ENCODE results near the gene TOM1.

The TOM1 gene

DNA sequence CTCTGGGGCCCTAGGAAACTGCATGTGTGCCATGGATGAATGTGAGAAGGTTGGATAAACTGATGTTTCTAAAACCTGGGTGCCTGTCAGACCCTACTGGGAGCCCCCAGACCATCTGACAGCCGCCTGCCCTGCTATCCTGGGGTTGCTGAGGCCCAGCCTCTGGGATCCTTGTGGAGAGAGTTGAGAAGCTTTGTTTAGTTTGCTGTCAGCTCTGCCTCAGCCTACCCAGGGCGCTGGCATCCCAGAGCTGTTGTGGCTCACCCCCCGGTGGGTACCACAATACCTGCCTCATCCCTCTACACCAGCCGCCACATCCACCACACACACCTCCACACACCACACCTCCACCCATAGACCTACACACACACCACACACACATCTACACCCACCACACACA, 42.7 kb downstream of the TOM1 start:
- Histone ChIP-seq H3K4me3 (no peak overlapping the region), H3K27me3 (no peaks in the 10 kb centered on the region), H3K36me3 (peaks cover 22 to 100% (median 52%) of the 10 kb centered on the region in 11 experiments; a peak in 21 of 22 replicates), H3K9me3 (replicated peaks in 1 of 11) (peaks cover 0 to 11% (median 0%) of the 10 kb centered on the region in 11 experiments; a peak in 7 of 22 replicates), H3K9ac (no peak overlapping the region), H4K20me1 (peaks cover 0 to 52% (median 0%) of the 10 kb centered on the region in 11 experiments; a peak in 5 of 22 replicates), H3K4me2 (no peak overlapping the region), H3K27ac (no peak overlapping the region; a peak in 1 of 22 replicates), H3K4me1 (peaks cover 7 to 40% (median 29%) of the 10 kb centered on the region in 10 experiments; a peak in 19 of 20 replicates)
- TF ChIP-seq Cebpa-rat (IDR thresholded peaks at IDR 0.05) = no peak

DNA sequence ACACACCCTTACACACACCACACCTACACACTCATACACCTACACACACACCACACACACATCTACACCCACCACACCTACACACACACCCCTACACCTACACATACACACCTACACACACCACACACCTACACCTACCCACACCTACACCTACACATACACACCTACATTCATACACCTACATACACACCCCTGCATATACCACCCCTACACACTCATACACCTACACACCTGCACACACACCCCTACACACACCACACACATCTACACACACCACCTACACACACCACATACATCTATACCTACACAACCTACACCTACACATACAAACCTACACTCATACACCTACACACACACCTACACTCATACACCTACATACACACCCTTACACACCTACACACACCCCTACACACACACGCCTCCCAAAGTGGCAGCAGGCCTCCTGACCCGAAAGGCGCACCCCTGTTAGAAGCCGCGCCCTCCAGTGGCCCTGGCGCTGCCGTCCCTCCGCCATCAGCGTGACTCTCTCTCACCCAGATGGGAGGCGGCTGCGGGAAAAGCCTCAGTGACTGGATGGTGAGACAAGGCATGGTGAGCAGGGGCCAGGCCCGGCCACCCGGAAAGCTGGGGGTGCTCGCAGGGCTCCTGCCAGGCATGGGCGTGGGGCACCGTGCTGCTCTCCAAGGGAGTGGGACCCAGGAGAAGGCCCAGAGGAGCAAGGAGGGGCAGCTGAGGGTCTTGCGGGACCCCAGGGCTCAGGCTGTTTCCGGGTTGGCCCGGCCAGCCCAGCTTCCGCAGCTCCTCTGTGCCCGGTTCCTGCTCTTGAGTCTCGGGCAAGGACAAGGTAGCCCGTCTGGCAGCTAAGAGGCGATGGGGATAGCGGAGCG, 44.2 kb downstream of the TOM1 start:
- Histone ChIP-seq H3K36me3 (peaks cover 17 to 94% (median 44%) of the 10 kb centered on the region in 11 experiments; a peak in 21 of 22 replicates), H4K20me1 (peaks cover 0 to 55% (median 0%) of the 10 kb centered on the region in 11 experiments; a peak in 5 of 22 replicates), H3K27ac (no peak overlapping the region), H3K9ac (peak overlapping the region in 1 of 11 experiments; percentile 7; a peak in 1 of 22 replicates), H3K9me3 (replicated peaks in 1 of 11) (peaks cover 0 to 11% (median 0%) of the 10 kb centered on the region in 11 experiments; a peak in 7 of 22 replicates), H3K27me3 (no peaks in the 10 kb centered on the region), H3K4me3 (no peak overlapping the region), H3K4me1 (peaks cover 11 to 36% (median 29%) of the 10 kb centered on the region in 10 experiments), H3K4me2 (peak overlapping the region in 6 of 11 experiments; percentile 5 to 35 (median 19); a peak in 5 of 22 replicates)
- no peak for TF ChIP-seq Cebpa-rat (IDR thresholded peaks at IDR 0.05)

GRCh38 chr22:35344956-35345690, 45.4 kb downstream of the TOM1 start:
- peak overlapping the region in 6 of 11 experiments; percentile 5 to 35 (median 19); a peak in 9 of 22 replicates for H3K4me2 ChIP-seq
- H3K27me3 ChIP-seq = no peaks in the 10 kb centered on the region
- no peak for TF ChIP-seq Cebpa-rat (IDR thresholded peaks at IDR 0.05)
- H3K9ac ChIP-seq = 0 out of 22 replicates have a peak overlapping the region, but pooled peaks of 1 of the 11 experiments have one; percentile 24
- peaks cover 0 to 11% (median 0%) of the 10 kb centered on the region in 11 experiments; a peak in 7 of 22 replicates for H3K9me3 ChIP-seq (replicated peaks in 1 of 11)
- peaks cover 17 to 82% (median 39%) of the 10 kb centered on the region in 11 experiments; a peak in 21 of 22 replicates for H3K36me3 ChIP-seq
- no peak overlapping the region for H3K4me3 ChIP-seq
- peaks cover 0 to 55% (median 0%) of the 10 kb centered on the region in 11 experiments; a peak in 5 of 22 replicates for H4K20me1 ChIP-seq
- H3K4me1 ChIP-seq = peaks cover 24 to 48% (median 41%) of the 10 kb centered on the region in 10 experiments
- no peak overlapping the region for H3K27ac ChIP-seq

GRCh38 chr22:35345808-35346505, 46.3 kb downstream of the TOM1 start:
- H3K9me3 ChIP-seq (replicated peaks in 1 of 11) = peaks cover 0 to 11% (median 0%) of the 10 kb centered on the region in 11 experiments; a peak in 7 of 22 replicates
- peaks cover 16 to 73% (median 30%) of the 10 kb centered on the region in 11 experiments; a peak in 21 of 22 replicates for H3K36me3 ChIP-seq
- H4K20me1 ChIP-seq = peaks cover 0 to 51% (median 0%) of the 10 kb centered on the region in 11 experiments; a peak in 5 of 22 replicates
- H3K4me3 ChIP-seq = no peak overlapping the region
- no peak overlapping the region for H3K27ac ChIP-seq
- no peak for TF ChIP-seq Cebpa-rat (IDR thresholded peaks at IDR 0.05)
- H3K27me3 ChIP-seq = no peaks in the 10 kb centered on the region
- H3K9ac ChIP-seq = no peak overlapping the region
- no peak overlapping the region for H3K4me2 ChIP-seq
- peaks cover 31 to 51% (median 46%) of the 10 kb centered on the region in 10 experiments for H3K4me1 ChIP-seq

- Histone ChIP-seq H3K4me3 (no peak overlapping the region), H3K27ac (no peak overlapping the region), H3K27me3 (no peaks in the 10 kb centered on the region), H4K20me1 (peaks cover 0 to 44% (median 0%) of the 10 kb centered on the region in 11 experiments; a peak in 5 of 22 replicates), H3K9ac (no peak overlapping the region; a peak in 1 of 22 replicates), H3K4me2 (no peak overlapping the region; a peak in 1 of 22 replicates), H3K9me3 (replicated peaks in 1 of 11) (peaks cover 0 to 11% (median 0%) of the 10 kb centered on the region in 11 experiments; a peak in 7 of 22 replicates), H3K4me1 (peaks cover 38 to 51% (median 46%) of the 10 kb centered on the region in 10 experiments), H3K36me3 (peaks cover 12 to 66% (median 26%) of the 10 kb centered on the region in 11 experiments; a peak in 20 of 22 replicates)
- TF ChIP-seq Cebpa-rat (IDR thresholded peaks at IDR 0.05) = no peak
Measured at GRCh38 chr22:35346596-35347220, 47.0 kb downstream of the TOM1 start.

- Histone ChIP-seq H3K4me1 (peaks cover 46 to 57% (median 53%) of the 10 kb centered on the region in 10 experiments), H3K4me3 (no peak overlapping the region), H3K9ac (no peak overlapping the region; a peak in 1 of 22 replicates), H3K4me2 (peak overlapping the region in 2 of 11 experiments; percentile 6 to 98; a peak in 2 of 22 replicates), H3K27me3 (no peaks in the 10 kb centered on the region), H3K36me3 (peaks cover 8 to 58% (median 21%) of the 10 kb centered on the region in 11 experiments; a peak in 20 of 22 replicates), H4K20me1 (peaks cover 0 to 37% (median 0%) of the 10 kb centered on the region in 11 experiments; a peak in 5 of 22 replicates), H3K27ac (no peak overlapping the region), H3K9me3 (replicated peaks in 1 of 11) (peaks cover 0 to 11% (median 0%) of the 10 kb centered on the region in 11 experiments; a peak in 7 of 22 replicates)
- no peak for TF ChIP-seq Cebpa-rat (IDR thresholded peaks at IDR 0.05)
Measured at GRCh38 chr22:35347462-35347861, 47.8 kb downstream of the TOM1 start.

- no peak for TF ChIP-seq Cebpa-rat (IDR thresholded peaks at IDR 0.05)
- Histone ChIP-seq H3K9me3 (replicated peaks in 1 of 11) (peaks cover 0 to 6% (median 0%) of the 10 kb centered on the region in 11 experiments; a peak in 7 of 22 replicates), H3K4me3 (no peak overlapping the region), H3K36me3 (peaks cover 5 to 52% (median 17%) of the 10 kb centered on the region in 11 experiments; a peak in 19 of 22 replicates), H3K27ac (peak overlapping the region in 1 of 11 experiments; percentile 82; a peak in 1 of 22 replicates), H3K9ac (peak overlapping the region in 1 of 11 experiments; percentile 7; a peak in 1 of 22 replicates), H4K20me1 (peaks cover 0 to 37% (median 0%) of the 10 kb centered on the region in 11 experiments; a peak in 5 of 22 replicates), H3K4me1 (peaks cover 52 to 64% (median 60%) of the 10 kb centered on the region in 10 experiments), H3K27me3 (no peaks in the 10 kb centered on the region), H3K4me2 (peak overlapping the region in 7 of 11 experiments; percentile 89 to 98 (median 93); a peak in 9 of 22 replicates)
Measured at GRCh38 chr22:35348026-35348590, 48.4 kb downstream of the TOM1 start.

Data from BLaER1 treated with 17β-estradiol and CSF1 and Interleukin-3, amounts not matched to agents 10 nM and 100 nM (cell line).